CD14-positive monocyte (primary cell): Measurements from ENCODE around the gene HCN4. TPM values are rescaled to one million over a fixed set of nuclear protein-coding genes. Genes with fewer than 3 reads are reported as not detected.

ENCODE experiments used
- DNase-seq, 3 donors: peaks; one replicate each; pipeline ENCODE4 v3.0.0-alpha.2; 2011 to 2022
- H2AFZ ChIP-seq: 2 replicates; pipeline ENCODE4 v1.6.0; 2012; ENCODE audit warnings: mild to moderate bottlenecking, low read depth, low read length, inconsistent platforms; ENCODE audit not compliant: insufficient read depth, poor library complexity, severe bottlenecking
- H3K27ac ChIP-seq, 2 donors: 1 replicate in 1 of 2; 2 replicates in 1 of 2; pipeline ENCODE4 v1.5.1; 2012 to 2013; ENCODE audit warnings: low read length in 2 of 2, control low read depth in 1 of 2, inconsistent platforms in 1 of 2, low read depth in 1 of 2, mild to moderate bottlenecking in 1 of 2
- H3K27me3 ChIP-seq, 2 donors: one replicate each; pipeline versions ENCODE4 v1.6.0 to v1.6.1; 2011 to 2013; ENCODE audit warnings: low read length in 2 of 2; ENCODE audit not compliant: control insufficient read depth in 2 of 2, insufficient read depth in 2 of 2
- H3K36me3 ChIP-seq, 2 donors: replicated peaks in 1 of 2; 1 replicate in 1 of 2; 2 replicates in 1 of 2; pipeline versions ENCODE4 v1.5.1 to v1.6.1; 2012 to 2013; ENCODE audit warnings: low read length in 2 of 2, control low read depth in 1 of 2, inconsistent platforms in 1 of 2, mild to moderate bottlenecking in 1 of 2; ENCODE audit not compliant: insufficient read depth in 2 of 2, control insufficient read depth in 1 of 2
- H3K4me1 ChIP-seq, 2 donors: 1 replicate in 1 of 2; 2 replicates in 1 of 2; pipeline versions ENCODE4 v1.5.1 to v1.6.1; 2012 to 2013; ENCODE audit warnings: low read length in 2 of 2, control low read depth in 1 of 2, inconsistent platforms in 1 of 2, mild to moderate bottlenecking in 1 of 2, moderate library complexity in 1 of 2; ENCODE audit not compliant: insufficient read depth in 2 of 2, control insufficient read depth in 1 of 2
- H3K4me2 ChIP-seq: replicated peaks from 2 replicates; pipeline ENCODE3; 2012; ENCODE audit warnings: low read length, moderate library complexity, mild to moderate bottlenecking; ENCODE audit not compliant: poor library complexity, severe bottlenecking; ENCODE audit errors: extremely low read depth
- H3K4me3 ChIP-seq, 3 experiments: fragments of 200-600 bp in 1 of 3; sonication (generic) in 1 of 3; replicated peaks in 1 of 3; 1 replicate in 2 of 3; 2 replicates in 1 of 3; pipeline ENCODE4 v1.5.1; 2011 to 2013; ENCODE audit warnings: low read length in 3 of 3, mild to moderate bottlenecking in 3 of 3, control low read depth in 2 of 3, low read depth in 2 of 3, inconsistent platforms in 1 of 3, moderate library complexity in 1 of 3
- H3K79me2 ChIP-seq: 2 replicates; pipeline ENCODE4 v1.6.0; 2012; ENCODE audit warnings: mild to moderate bottlenecking, control low read depth, inconsistent platforms, low read length, moderate library complexity; ENCODE audit not compliant: insufficient read depth
- H3K9ac ChIP-seq: 2 replicates; pipeline ENCODE4 v1.6.0; 2017; ENCODE audit warnings: low read length, mild to moderate bottlenecking; ENCODE audit not compliant: insufficient read depth, poor library complexity, severe bottlenecking
- H3K9me3 ChIP-seq, 2 donors: replicated peaks in 1 of 2; 1 replicate in 1 of 2; 2 replicates in 1 of 2; pipeline versions ENCODE4 v1.5.1 to v1.6.1; 2012 to 2013; ENCODE audit warnings: low read length in 2 of 2, control low read depth in 1 of 2; ENCODE audit not compliant: control insufficient read depth in 1 of 2, insufficient read depth in 1 of 2
- H4K20me1 ChIP-seq: 2 replicates; pipeline ENCODE4 v1.6.0; 2012; ENCODE audit warnings: mild to moderate bottlenecking, low read length, control low read depth, moderate library complexity; ENCODE audit not compliant: insufficient read depth
- H3K27ac Mint-ChIP-seq, 7 donors: one replicate each; pipeline ENCODE4 v1.8.0; 2020; ENCODE audit warnings: mild to moderate bottlenecking in 7 of 7, mixed read lengths in 7 of 7, moderate library complexity in 6 of 7, inconsistent platforms in 2 of 7
- H3K27me3 Mint-ChIP-seq, 3 donors: one replicate each; pipeline ENCODE4 v1.8.0; 2021 to 2022; ENCODE audit warnings: low read depth in 3 of 3, mild to moderate bottlenecking in 3 of 3, mixed read lengths in 3 of 3, moderate library complexity in 3 of 3, inconsistent platforms in 1 of 3
- H3K36me3 Mint-ChIP-seq, 2 donors: one replicate each; pipeline ENCODE4 v1.8.0; 2020; ENCODE audit warnings: mixed read lengths in 2 of 2, inconsistent platforms in 1 of 2, mild to moderate bottlenecking in 1 of 2
- H3K4me1 Mint-ChIP-seq: one replicate; pipeline ENCODE4 v1.8.0; 2020; ENCODE audit warnings: mild to moderate bottlenecking, mixed read lengths
- H3K4me3 Mint-ChIP-seq, 2 donors: one replicate each; pipeline ENCODE4 v1.8.0; 2020; ENCODE audit warnings: mild to moderate bottlenecking in 2 of 2, mixed read lengths in 2 of 2, moderate library complexity in 1 of 2
- H3K9me3 Mint-ChIP-seq, 7 donors: one replicate each; pipeline ENCODE4 v1.8.0; 2020 to 2022; ENCODE audit warnings: mixed read lengths in 7 of 7, mild to moderate bottlenecking in 6 of 7, moderate library complexity in 6 of 7, inconsistent platforms in 2 of 7
- WGBS: methylation state at CpG from one replicate; pipeline ENCODE4 v1.1.5; 2013; ENCODE audit warnings: missing lambda C conversion rate; ENCODE audit not compliant: insufficient coverage; 5-methylcytosine and 5-hydroxymethylcytosine counted together
- intact Hi-C, 2 donors: fragments of 100-400 bp; cut with micrococcal nuclease; formaldehyde crosslinking; loops; one replicate each; pipeline versions ENCODE4 v1.15.0 to v1.15.1; 2023
- polyA plus RNA-seq, 3 donors: library from polyadenylated mRNA; depleted of rRNA in 1 of 3; unstranded in 2 of 3; stranded (reverse) in 1 of 3; fragments of 300-500 nt in 2 of 3; fragments of >200 nt in 1 of 3; fragmentation: Illumina TruSeq in 2 of 3; gene quantifications; 1 replicate in 2 of 3; 2 replicates in 1 of 3; pipeline ENCODE4 v1.2.3, GENCODE V29; 2012 to 2021
- TF ChIP-seq, protein P1 (sequence below): fragments of 200-600 bp; IDR thresholded peaks from one replicate; pipeline ENCODE4 v1.8.0; 2022; ENCODE audit warnings: antibody characterized with exemption, mild to moderate bottlenecking

Gene HCN4
- polyA plus RNA-seq, 3 donors = not detected

DNA sequence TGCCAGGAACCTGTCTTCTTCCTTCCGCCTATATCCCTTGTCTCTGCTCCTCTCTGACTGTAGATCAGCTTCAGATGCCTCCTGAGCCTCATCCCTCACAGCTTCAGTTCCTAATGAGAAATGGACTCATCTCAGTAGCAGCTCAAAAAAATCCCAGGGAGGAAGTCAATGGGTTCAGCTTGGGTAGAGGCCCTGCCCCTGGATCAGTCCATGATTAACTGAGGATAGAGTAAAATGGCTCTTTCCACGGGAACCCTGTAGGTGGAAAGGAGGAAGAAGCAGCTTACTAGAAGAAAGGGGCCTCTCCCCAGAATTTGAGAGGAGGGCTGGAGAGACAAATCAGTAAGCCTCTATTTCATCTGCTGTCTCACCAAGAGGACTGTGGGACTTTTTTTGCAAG, 26.9 kb upstream of the HCN4 start:
- DNase-seq = no peak
- no peaks in the 10 kb centered on the region for H3K79me2 ChIP-seq
- Mint-ChIP-seq H3K4me3 (peak overlapping the region in 1 of 2 donors; percentile 19), H3K9me3 (peaks cover 0 to 9% (median 0%) of the 10 kb centered on the region in 7 donors), H3K36me3 (no peaks in the 10 kb centered on the region), H3K27me3 (peaks cover 57 to 83% (median 72%) of the 10 kb centered on the region in 3 donors), H3K27ac (peak overlapping the region in 1 of 7 donors; percentile 11), H3K4me1 (peaks cover 32% of the 10 kb centered on the region)
- 79% methylated on average over 2 of the region's 2 CpGs for WGBS
- no peak overlapping the region for H2AFZ ChIP-seq
- H3K9me3 ChIP-seq = no peaks in the 10 kb centered on the region
- intact Hi-C loops = no loop called here
- TF ChIP-seq, protein P1, sequence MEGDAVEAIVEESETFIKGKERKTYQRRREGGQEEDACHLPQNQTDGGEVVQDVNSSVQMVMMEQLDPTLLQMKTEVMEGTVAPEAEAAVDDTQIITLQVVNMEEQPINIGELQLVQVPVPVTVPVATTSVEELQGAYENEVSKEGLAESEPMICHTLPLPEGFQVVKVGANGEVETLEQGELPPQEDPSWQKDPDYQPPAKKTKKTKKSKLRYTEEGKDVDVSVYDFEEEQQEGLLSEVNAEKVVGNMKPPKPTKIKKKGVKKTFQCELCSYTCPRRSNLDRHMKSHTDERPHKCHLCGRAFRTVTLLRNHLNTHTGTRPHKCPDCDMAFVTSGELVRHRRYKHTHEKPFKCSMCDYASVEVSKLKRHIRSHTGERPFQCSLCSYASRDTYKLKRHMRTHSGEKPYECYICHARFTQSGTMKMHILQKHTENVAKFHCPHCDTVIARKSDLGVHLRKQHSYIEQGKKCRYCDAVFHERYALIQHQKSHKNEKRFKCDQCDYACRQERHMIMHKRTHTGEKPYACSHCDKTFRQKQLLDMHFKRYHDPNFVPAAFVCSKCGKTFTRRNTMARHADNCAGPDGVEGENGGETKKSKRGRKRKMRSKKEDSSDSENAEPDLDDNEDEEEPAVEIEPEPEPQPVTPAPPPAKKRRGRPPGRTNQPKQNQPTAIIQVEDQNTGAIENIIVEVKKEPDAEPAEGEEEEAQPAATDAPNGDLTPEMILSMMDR = no peak
- no peak overlapping the region for H3K27ac ChIP-seq
- no peaks in the 10 kb centered on the region for H3K36me3 ChIP-seq
- no peak overlapping the region for H3K4me2 ChIP-seq
- no peak overlapping the region for H3K9ac ChIP-seq
- H3K27me3 ChIP-seq = peaks cover 2 to 53% of the 10 kb centered on the region in 2 donors
- H4K20me1 ChIP-seq = no peaks in the 10 kb centered on the region
- H3K4me3 ChIP-seq = no peak overlapping the region
- H3K4me1 ChIP-seq = peaks cover 18 to 24% of the 10 kb centered on the region in 2 donors

GRCh38 chr15:73394782-73395181, 26.0 kb upstream of the HCN4 start:
- Histone ChIP-seq H3K79me2 (no peaks in the 10 kb centered on the region), H3K4me1 (peaks cover 12 to 15% of the 10 kb centered on the region in 2 donors), H3K27me3 (peaks cover 2 to 54% of the 10 kb centered on the region in 2 donors), H4K20me1 (no peaks in the 10 kb centered on the region), H3K4me3 (no peak overlapping the region), H3K9ac (no peak overlapping the region), H3K9me3 (no peaks in the 10 kb centered on the region), H3K27ac (no peak overlapping the region), H3K36me3 (no peaks in the 10 kb centered on the region), H2AFZ (no peak overlapping the region), H3K4me2 (no peak overlapping the region)
- H3K27me3 Mint-ChIP-seq = peaks cover 65 to 85% (median 72%) of the 10 kb centered on the region in 3 donors
- H3K36me3 Mint-ChIP-seq = no peaks in the 10 kb centered on the region
- H3K4me1 Mint-ChIP-seq = peaks cover 27% of the 10 kb centered on the region
- no peak overlapping the region for H3K4me3 Mint-ChIP-seq
- TF ChIP-seq, protein P1 = no peak
- DNase-seq = no peak
- H3K9me3 Mint-ChIP-seq = peaks cover 0 to 9% (median 0%) of the 10 kb centered on the region in 7 donors
- intact Hi-C loops = no loop called here
- H3K27ac Mint-ChIP-seq = no peak overlapping the region
